Activated CD4-positive, alpha-beta T cell treated with anti-CD3 and anti-CD28 coated beads for 24 hours (primary cell): Measurements from ENCODE around the gene CALM1.
"Not testable (repeated sequence)": the region's sequence is repeated elsewhere in the genome, so short reads cannot be mapped to it uniquely, and the experiment has no call there.

ENCODE experiments used
- DNase-seq, 2 donors: peaks; one replicate each; pipeline ENCODE4 v3.0.0-alpha.2; 2020; ENCODE audit warnings: low read depth in 2 of 2

Gene CALM1

GRCh38 chr14:90383731-90384542 lies 12.9 kb upstream of the CALM1 start:
- DNase-seq = peak; percentile 25 to 37

DNA sequence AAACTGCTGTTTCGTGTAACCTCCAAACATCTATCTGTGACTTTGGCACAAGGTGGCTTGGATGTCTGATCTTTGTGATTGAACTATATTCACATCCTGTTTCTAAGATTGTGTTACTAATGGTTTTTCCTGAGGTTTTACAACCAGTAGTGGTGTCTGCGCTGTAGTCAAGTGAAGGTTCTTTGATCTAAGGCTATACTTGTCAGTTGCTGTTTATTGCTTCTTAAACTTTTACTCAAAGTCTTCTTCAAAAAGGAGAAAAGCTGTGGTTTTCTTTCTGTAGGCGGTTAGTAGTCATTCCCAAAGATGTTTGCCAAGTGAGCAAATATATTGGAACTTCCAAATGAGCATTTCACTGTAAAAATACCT lies 12.3 kb upstream of the CALM1 start:
- no peak for DNase-seq

GRCh38 chr14:90386321-90386720 lies 10.5 kb upstream of the CALM1 start:
- no peak for DNase-seq

- DNase-seq = no peak
These were observed 9.5 kb upstream of the CALM1 start for GRCh38 chr14:90387206-90387760.

DNA sequence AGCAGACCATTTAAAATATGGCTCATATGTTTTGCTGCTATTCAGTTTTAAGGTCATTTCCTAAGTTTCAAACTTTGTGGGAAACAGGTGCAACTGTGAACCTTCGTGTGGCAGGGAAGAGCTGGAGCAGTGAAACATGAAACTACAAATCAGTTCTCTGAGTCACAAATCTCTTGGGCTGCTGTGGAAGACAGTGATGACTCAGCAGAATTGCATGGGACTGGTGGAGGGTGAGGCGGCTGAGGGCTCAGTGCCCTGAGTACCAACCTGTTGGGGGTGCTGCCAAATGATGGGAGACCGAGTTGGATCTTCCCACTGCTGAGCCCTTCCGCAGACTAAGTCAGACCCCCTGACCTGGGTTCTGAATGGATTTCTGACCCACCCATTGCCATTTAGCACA lies 8.4 kb upstream of the CALM1 start:
- no peak for DNase-seq

- no peak for DNase-seq
These were observed 7.8 kb upstream of the CALM1 start for GRCh38 chr14:90388982-90389381.

- no peak for DNase-seq
These were observed 2.9 kb upstream of the CALM1 start for GRCh38 chr14:90393966-90394365.

DNA sequence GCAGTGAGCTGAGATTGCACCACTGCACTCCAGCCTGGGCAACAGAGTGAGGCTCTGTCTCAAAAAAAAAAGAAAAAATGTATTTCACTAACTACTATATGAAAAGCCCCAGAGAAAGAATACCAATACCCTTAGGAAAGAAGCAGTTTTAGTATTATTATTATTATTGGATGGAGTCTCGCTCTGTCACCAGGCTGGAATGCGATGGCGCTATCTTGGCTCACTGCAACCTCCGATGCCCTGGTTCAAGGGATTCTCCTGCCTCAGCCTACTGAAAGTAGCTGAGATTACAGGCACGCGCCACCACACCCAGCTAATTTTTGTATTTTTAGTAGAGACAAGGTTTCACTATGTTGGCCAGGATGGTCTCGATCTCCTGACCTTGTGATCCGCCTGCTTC lies 2.0 kb upstream of the CALM1 start:
- DNase-seq = not testable (repeated sequence)

- DNase-seq = peak; percentile 31 to 48
These were observed 841 bp downstream of the CALM1 start for GRCh38 chr14:90397425-90398314.

- peak; percentile 29 to 37 for DNase-seq
These were observed 1.5 kb downstream of the CALM1 start for GRCh38 chr14:90398315-90398839.

- no peak for DNase-seq
These were observed 2.2 kb downstream of the CALM1 start for GRCh38 chr14:90398841-90399540.

DNA sequence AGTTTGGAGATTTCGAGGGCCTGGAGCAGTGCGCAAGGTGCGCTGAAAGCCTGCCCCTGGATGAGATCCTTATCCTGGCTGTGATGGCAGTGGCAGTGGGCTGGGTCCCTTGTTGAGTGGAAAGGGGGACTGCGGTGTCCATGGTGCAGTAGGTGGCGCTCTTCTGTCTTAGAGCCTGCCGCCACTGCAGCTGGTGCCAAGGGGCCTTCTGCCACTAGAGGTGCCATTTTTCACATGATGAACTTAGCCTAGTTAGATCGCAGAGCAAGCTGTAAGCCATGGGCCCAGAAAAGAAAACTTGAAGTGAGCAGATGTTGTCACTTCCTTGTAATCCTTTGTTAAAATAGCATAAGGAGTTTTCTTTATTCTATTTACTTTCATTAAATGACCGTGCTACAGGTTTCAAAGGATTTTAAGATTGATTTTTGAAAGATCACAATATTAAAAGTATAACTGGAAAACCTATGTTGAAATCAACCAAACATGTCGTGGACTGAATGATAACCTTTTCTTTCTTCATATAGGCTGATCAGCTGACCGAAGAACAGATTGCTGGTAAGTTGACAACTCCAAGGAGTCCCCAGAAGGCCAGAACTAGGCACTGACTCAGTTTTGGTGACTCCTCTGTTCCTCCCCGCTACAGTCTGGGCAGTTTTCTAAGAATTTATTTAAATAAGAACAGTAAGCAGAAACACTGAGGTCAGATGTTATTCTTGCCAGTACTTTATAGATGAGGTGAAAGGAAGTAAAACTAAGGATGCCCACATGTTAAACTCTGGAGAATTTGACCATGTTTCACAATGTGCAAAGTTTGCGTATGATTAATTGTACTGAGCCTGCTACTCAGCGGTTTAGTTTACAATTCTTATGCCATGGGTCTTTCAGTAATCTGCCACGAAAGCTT lies 3.0 kb downstream of the CALM1 start:
- DNase-seq = peak; percentile 73

GRCh38 chr14:90400904-90401561 lies 4.2 kb downstream of the CALM1 start:
- no peak for DNase-seq

- DNase-seq = no peak
These were observed 5.2 kb downstream of the CALM1 start for GRCh38 chr14:90402016-90402415.

GRCh38 chr14:90403065-90403464 lies 6.2 kb downstream of the CALM1 start:
- no peak for DNase-seq

GRCh38 chr14:90405101-90405500 lies 8.3 kb downstream of the CALM1 start:
- DNase-seq = no peak

GRCh38 chr14:90405755-90406154 lies 8.9 kb downstream of the CALM1 start:
- DNase-seq = no peak

DNA sequence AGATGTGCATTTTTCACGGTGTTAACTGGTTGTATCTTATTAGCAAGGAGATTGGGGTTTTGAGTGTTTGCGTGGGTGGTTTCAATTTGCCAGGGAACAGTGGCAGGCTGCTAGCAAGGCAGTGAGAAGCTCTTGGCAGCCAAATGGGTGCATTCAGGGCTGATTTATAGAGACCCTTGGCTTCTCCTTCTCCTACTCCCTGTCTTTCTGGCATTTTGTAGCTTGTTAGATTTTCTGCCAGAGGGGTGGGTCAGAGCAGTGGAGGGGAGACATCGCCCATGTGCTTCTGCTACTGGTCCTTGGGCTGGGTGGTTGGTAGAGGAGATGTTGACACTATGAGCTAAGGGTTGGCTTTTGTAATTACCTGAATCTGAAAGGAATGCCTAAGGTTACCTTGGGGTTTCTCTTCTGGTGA lies 9.6 kb downstream of the CALM1 start:
- DNase-seq = no peak

DNA sequence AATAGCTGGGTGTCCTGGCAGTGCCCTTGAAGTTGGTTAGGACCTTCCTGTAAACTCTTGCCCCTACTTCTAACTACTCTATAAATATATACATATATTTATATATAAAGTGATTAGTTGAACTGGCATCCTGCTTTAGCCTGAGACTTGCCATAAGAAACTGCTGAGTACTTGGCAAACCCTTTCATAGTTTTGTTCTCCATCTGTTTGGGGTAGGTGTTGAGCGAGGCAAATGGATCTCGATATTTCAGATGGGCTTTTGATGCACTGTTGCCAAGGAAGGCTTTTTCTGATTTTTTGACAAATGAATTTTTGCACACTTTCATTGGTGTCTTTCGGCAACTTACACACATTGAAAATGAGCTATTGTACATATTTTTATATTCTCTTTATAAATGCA lies 10.4 kb downstream of the CALM1 start:
- DNase-seq = no peak

DNA sequence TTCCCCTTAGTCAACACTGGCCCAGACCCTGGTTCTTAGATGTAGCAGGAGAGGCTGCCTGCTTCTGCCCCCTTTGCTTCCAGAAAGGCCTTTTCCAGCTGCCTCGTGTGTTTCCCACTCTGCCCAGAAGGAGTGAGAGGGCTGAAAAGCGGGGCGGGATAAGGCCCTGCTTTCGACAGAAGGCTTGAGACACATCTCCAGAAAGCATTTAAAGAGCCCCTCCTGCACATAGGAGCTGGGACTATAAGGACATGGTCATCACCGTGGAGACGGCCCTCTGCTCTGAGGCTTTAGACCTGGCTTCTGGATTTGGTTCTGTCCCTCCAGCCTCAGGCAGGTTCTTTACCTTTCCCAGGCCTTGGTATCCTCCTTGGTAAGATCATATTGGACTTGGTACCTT lies 11.9 kb downstream of the CALM1 start:
- no peak for DNase-seq
